Sigmoid colon (tissue), 4 donors: Measurements from ENCODE around the gene MYO7A.

Experiments used
- CTCF ChIP-seq, 4 experiments: fragments of 450-650 bp in 3 of 4; fragments of 200-600 bp in 1 of 4; IDR thresholded peaks; one replicate each; pipeline ENCODE4 v1.5.1; 2016 to 2019; ENCODE audit warnings: antibody characterized with exemption in 4 of 4, mild to moderate bottlenecking in 3 of 4, moderate library complexity in 2 of 4
- EP300 ChIP-seq, 4 donors: sonication (generic); formaldehyde crosslinking; IDR thresholded peaks; one replicate each; pipeline ENCODE4 v1.6.1; 2017; ENCODE audit warnings: antibody characterized with exemption in 4 of 4
- POLR2AphosphoS5 ChIP-seq, 4 donors: sonication (generic); formaldehyde crosslinking; IDR thresholded peaks; one replicate each; pipeline ENCODE4 v1.6.1; 2017; ENCODE audit warnings: antibody characterized with exemption in 4 of 4

GRCh38 chr11:77232242-77232641 is 104.2 kb downstream of the MYO7A start:
- TF ChIP-seq CTCF (IDR thresholded peaks at IDR 0.05) (no peak), POLR2AphosphoS5 (IDR thresholded peaks at IDR 0.05) (no peak), EP300 (IDR thresholded peaks at IDR 0.05) (no peak)
